ENCODE measurements around the gene TLE6. TPM values are rescaled to one million over a fixed set of nuclear protein-coding genes. Genes with fewer than 3 reads are reported as not detected.

TLE6 gene
- total and polyA plus RNA-seq, 2 of the 13 experiments (the other 11 are each of a cell fraction or from before 2014, with no cell fraction given), result 0.24 to 5.5 TPM

GRCh38 chr19:3036119-3036976 is 59.0 kb downstream of the TLE6 start (continued):
- no peak for TF ChIP-seq ZBTB44 (CRISPR knock-in tag; IDR thresholded peaks at IDR 0.05)
- peak; percentile 77; the same call in 1 of the 2 replicates for TF ChIP-seq ZNF350 (CRISPR knock-in tag; IDR thresholded peaks at IDR 0.05; ENCODE audit: borderline replicate concordance, low read depth)
- no peak for TF ChIP-seq EZH2 (conservative IDR thresholded peaks at IDR 0.05; ENCODE audit: low read depth, low read length)
- 0 out of 2 replicates have a peak, but pooled peaks have one; percentile 36 for TF ChIP-seq SKIL (CRISPR knock-in tag; IDR thresholded peaks at IDR 0.05; ENCODE audit: borderline replicate concordance)
- TF ChIP-seq ZNF512 (CRISPR knock-in tag; IDR thresholded peaks at IDR 0.05), result no peak
- TF ChIP-seq KLF13 (CRISPR knock-in tag; IDR thresholded peaks at IDR 0.05), result no peak
- TF ChIP-seq DZIP1 (CRISPR knock-in tag; IDR thresholded peaks at IDR 0.05), result no peak
- no peak for TF ChIP-seq ZSCAN5A (CRISPR knock-in tag; IDR thresholded peaks at IDR 0.05; ENCODE audit: borderline replicate concordance)
- no peak; the same call in 1 of the 2 replicates for TF ChIP-seq POLR2G (IDR thresholded peaks at IDR 0.05; ENCODE audit: low read depth, low read length)
- TF ChIP-seq MLXIP (CRISPR knock-in tag; IDR thresholded peaks at IDR 0.05; ENCODE audit: borderline replicate concordance), result no peak
- TF ChIP-seq CCAR2 (optimal IDR thresholded peaks at IDR 0.05; ENCODE audit: low read depth, low read length), result no peak
- peak; percentile 49 for TF ChIP-seq BHLHE40 (IDR thresholded peaks at IDR 0.05; ENCODE audit: low read length)
- no peak for TF ChIP-seq ZNF354B (CRISPR knock-in tag; IDR thresholded peaks at IDR 0.05)
- TF ChIP-seq NFKB2 (CRISPR knock-in tag; IDR thresholded peaks at IDR 0.05; ENCODE audit: borderline replicate concordance), result no peak; the same call in 1 of the 2 replicates

Measured in HepG2 (cell line).